ENCODE data around the gene CTIF. TPM values are rescaled to one million over a fixed set of nuclear protein-coding genes. Genes with fewer than 3 reads are reported as not detected.
A peak's percentile ranks its signal among the peaks of the same experiment; 100 is the strongest.
"Not testable (repeated sequence)": the region's sequence is repeated elsewhere in the genome, so short reads cannot be mapped to it uniquely, and the experiment has no call there.

CTIF gene
- total RNA-seq, 1 experiment from 2014 or later = 19.7 TPM

DNA sequence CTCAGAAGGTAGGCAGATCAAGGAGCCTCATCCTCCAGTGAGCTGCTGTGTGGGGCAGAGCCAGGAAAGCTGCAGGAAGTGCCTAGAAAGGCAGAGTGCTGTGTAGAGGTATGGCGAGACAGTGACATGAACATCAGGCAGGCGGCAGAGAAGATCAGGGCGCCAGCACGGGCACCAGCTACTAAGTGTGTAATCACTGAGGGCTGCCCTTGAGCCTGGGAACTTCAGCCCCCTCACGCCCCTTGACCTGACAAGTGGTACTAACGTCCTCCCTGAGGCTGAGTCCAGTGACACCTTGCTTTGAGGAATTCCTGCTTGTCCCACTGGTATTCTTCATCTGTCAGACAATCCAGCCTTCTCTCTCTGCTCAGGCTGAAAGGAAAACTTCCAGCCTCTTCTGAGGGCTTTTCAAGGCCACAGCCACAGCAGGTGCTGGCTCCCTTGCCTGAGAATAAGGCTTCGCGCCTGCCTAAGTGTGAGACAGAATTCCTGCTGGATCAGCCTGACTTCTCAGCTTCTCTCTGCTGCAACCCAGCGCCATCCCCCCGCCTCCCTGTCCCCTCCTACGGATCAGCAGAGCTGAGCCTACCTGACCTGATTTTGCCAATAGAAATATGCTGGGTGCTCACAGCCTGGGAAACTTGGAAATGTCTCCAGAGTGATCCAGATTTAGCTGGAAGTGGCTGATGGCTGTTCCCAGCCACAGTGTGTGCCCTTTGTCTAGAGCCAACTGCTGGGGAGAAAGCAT, 263.9 kb downstream of the CTIF start:
- no peak for DNase-seq (ENCODE audit: low read depth)

DNA sequence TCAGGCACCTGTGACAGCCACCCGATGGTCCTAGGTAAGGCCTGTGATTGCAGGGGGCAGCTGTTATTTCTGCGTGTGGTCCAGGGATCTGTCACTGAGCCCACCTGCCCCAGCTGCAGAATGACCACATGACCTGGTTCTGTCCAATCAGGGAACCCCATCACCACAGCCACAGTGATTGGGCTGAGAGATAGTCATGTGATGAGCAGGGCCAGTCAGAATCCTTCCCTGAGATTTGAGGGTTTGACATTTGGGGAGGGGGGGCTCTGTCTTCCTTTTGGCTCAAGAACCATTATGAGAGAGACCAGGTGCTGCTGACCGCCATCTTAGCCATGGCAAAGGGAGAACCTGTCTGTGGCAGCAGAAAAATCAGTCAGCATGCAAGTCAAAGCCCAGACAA, 264.7 kb downstream of the CTIF start:
- no peak for DNase-seq (ENCODE audit: low read depth)

DNA sequence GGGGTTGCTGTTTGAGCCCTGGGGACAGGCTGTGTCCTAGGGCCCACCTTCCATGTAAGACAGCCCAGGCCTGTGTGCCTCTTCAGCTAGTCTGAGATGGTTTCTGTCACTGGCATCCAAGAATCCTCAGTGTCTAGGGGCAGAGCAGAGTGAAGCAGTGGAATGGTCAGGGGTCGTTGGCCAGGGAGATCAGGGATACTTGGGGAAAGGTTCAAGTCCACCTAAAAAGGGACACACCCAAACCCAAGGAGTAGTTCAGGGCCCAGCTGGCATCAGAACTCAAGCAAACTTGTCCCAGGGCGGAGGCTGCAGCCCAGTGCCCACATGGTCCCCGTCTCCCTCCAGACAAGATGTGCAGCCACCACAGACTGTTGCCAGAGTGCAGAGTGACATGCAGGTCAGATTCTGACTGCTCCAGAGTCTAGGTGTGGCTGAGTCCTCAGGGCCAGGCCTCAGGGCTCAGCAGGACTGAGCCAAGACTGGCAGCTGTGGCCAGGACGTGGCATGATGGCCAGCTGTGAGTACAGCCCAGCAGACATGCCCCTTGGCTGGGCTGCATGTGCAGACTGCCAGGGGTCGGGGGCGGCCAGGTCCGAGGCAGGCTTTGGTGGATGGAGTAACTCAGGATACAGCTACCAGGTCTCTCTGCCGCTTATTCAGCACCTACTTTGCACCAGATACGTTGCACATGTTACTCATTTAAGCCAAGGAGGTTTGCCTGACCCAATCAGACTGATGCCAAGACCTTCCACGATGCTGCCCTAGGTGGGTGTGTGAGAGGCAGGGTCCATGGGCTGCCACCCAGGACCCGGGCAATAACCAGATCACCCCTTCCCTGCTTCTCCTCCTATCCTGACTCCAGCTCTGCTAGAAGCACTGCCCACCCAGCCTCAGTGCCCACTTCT, 265.4 kb downstream of the CTIF start:
- no peak for DNase-seq (ENCODE audit: low read depth)

DNA sequence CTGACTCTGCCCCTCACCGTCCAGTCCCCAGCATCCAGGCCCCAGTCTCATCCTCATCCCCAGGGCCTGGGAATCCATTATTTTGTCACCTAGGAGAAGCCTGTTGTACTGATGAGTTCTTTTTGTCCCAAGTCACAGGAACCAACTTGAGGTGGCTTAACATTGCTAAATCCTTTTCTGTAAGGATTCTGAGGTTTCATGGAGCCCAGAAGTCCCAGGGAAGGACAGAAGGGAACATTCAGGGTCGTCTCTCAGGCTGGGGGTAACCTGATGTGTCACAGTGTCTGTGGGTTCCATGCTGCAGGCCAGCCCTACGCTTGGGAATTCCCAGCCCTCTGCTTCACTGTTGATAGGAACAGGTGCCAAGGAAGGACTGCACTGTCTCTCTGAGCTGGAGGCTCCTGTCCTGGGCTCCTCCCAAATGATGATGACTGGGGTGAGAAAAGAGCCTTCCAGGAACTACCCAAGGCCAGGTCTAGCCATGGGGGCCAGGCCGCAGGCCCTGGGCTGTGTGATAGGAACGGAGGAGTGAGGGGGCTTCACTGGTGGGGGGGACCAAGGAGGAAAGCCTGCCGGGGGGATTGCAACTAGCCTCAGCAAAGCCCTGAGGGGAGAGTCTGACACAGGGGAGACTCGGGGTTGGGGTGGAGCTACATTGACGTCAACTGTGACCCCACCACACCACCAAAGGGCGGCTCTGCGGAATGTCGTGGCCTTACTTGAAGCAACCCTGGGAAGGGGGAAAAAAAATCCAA, 266.2 kb downstream of the CTIF start:
- DNase-seq (ENCODE audit: low read depth) = no peak

DNA sequence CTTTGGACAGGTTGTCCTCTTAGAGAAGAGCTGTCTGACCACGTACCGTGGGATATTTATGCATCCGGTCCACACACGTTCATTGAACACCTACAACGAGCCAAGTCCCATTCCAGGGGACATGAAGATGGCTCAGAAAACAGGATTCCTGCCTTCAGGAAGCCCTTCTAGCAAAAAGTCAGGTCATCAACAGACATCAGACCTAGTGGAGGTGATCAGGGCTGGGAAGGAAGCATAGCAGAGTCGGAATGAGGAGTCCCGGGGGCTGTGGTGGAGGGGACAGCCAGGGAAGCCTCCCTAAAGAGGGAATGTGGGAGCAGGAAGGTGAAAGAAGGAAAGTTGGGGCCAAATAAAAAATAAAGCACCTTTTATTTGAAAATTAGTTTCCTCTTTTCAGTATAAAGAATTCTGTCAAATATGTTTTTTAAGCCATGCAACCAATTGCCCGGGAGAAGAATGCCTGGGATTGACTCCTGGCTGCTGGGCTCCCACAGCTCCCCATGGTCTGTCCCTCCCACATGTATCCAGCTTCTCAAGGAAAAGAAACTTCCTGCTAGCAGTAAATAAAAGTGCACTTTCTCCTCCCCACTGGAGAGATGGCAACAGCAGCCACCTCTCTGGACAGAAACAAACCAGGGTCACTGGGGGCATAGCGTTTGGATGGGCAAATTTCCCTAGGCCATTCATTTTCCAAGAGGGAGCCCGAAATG, 267.1 kb downstream of the CTIF start:
- no peak for DNase-seq (ENCODE audit: low read depth)

DNA sequence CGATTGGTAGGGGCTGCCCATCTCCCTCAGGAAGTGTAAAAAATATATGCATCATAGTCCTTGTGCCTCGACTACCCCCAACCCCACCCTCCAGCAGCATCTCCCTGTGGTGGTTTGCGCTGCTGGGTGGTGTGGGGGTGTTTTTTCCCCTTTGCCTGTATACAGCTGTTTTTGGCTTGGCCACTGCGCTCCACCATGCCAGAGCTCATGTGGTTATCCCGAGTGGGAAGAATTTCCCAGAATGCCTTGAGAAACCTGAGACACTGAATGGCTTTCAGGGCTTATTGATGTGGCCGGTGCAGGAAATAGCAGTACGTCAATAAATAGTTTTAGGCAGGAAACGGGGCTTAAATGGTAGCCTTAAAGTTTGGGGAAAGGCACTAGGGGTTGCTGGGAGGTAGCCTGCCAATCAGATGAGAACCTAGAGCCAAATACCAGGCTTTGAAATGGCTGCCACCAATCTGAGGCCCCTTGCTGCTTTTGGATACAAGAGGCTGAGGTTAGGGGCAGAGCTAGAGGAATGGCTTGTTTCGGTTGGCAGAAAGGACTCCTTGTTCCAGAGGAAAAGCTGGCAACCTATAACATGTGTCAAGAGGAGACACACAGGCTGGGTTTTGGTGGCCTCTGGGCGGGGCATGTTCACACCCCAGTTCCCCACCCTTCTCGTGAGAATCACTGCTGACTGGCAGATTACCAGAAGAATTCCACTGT, 267.9 kb downstream of the CTIF start:
- DNase-seq (ENCODE audit: low read depth) = no peak

DNA sequence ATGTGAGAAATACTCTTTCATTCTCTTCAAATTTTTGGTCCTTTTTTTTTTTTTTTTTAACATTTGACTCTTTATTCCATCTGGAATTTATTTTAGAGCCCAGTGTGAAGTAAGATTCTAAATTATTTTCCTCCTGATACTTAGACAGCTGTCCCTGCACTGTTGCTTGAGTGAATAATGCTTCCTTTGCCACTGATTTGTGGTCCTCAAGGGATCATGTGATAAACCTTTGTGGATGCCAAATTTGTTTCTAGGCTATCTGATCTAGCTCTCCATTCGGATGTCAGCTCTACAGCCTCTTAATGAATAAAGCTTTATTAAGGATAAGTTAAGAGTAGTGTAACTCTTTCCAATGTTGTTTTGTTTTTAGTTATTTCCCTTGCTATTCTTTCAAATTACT, 269.6 kb downstream of the CTIF start:
- DNase-seq (ENCODE audit: low read depth) = no peak

DNA sequence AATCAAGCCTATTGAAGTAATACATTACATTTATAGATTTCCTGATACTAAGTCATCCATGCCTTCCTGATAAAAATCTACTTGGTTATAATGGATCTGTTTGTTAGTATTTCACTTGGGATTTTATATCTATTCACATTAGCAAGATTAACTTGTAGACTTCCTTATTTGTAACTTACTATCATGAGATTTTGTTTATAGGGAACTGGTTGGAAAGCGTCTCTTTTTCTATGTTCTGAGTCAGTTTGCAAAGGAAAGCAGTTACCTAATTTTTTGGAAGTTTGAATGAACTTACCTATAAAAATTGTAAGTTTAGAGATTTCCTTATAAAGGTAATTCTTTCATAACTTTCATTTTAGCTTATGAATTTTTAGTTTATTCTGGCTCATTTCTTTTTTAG, 270.5 kb downstream of the CTIF start:
- DNase-seq (ENCODE audit: low read depth) = no peak

DNA sequence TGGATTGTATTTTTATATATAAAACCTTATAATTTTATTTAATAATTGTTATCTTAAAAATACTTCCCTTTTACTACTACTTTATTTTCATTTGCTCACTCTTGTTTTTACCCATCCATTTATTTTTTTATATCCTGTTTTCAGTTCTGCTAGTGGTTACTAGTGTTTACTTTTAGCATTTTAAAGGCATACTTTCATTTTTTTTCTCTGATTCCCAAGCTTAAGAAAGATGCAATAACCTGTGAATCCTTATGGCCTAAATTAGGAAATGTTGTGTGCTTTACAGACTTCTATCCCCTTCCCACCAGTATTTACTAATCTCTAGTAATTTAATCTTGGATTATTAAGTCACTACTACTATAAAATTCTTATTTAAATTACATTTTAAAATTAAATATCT, 272.0 kb downstream of the CTIF start:
- no peak for DNase-seq (ENCODE audit: low read depth)

DNA sequence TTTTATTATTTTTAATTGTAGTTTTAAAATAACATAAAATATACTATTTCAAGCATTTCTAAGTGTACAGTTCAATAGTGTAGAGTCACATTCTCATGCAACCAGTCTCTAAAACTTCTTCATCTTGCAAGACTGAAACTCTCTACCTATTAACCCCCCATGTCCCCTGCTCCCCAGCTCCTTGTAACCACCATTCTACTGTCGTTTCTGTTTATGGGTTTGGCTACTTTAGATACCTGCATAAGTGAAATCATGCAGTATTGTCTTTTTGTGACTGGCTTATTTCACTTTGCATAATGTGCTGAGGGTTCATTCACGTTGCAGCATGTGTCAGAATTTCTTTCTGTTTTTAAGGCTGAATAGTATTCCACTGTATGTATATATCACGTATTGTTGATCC, 272.6 kb downstream of the CTIF start:
- no peak for DNase-seq (ENCODE audit: low read depth)

DNA sequence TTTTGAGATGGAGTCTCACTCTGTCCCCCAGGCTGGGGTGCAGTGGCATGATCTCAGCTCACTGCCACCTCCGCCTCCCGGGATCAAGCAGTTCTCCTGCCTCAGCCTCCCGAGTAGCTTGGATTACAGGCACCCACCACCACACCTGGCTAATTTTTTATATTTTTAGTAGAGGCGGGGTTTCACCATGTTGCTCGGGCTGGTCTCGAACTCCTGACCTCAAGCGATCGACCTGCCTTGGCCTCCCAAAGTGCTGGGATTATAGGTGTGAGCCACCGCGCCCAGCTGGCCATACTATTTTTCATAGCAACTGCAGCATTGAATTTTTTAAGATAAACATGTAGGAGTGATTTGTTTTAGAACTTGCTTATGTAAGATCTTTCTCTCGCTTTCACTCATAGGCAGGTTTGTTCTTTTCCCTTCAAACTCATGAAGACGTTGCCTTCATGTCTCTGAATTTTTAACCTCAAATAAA, 273.2 kb downstream of the CTIF start:
- DNase-seq (ENCODE audit: low read depth) = not testable (repeated sequence)

DNA sequence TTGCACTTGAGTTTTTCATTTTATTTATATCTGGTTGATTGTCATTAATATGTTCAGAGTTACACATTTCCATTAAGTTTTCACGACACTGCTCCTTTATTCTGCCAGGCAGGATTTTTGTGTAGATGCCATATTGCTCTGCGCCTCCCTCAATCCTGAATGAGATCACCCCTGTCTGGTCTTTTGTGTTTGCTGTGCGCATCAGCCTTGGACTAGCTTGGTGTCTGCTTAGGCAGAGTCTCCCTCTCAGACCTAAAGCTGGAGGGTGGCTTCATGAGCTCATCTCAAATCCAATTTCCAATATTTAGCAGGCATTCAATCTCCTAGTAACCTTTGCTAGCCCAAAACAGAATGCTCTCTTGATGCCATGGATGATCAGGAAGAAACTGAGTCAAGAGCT, 274.5 kb downstream of the CTIF start:
- no peak for DNase-seq (ENCODE audit: low read depth)

DNA sequence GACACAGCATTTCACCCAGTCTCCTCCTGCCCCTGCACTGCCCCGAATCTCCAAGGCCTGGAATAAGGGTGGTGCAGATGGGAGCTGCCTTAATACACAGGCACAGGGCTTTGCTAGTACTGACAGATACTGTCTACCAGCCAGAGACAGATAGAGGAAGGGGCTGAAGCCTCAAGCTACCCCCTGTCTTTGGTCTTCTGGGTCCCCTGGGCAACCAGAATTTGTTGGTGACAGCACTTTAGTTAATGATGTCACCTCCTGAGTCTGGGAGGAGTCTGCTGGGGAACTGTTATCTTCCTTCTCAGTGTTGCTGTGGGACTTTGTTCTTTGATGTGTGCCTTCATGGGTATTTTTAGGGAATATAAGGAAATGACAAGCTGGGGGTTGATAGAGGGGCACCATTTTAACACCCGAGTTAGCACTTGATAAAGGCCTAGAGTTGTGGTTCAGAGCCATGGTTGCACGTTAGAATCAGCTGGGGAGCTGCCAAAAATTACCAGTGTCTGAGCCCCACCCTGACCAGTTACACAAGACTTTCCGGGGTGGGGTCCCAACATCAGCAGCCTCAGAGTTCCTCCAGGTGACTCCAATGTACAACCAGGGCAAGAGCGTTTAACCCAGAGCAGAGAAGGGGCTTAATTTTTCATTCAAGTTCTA, 275.1 kb downstream of the CTIF start:
- no peak for DNase-seq (ENCODE audit: low read depth)

DNA sequence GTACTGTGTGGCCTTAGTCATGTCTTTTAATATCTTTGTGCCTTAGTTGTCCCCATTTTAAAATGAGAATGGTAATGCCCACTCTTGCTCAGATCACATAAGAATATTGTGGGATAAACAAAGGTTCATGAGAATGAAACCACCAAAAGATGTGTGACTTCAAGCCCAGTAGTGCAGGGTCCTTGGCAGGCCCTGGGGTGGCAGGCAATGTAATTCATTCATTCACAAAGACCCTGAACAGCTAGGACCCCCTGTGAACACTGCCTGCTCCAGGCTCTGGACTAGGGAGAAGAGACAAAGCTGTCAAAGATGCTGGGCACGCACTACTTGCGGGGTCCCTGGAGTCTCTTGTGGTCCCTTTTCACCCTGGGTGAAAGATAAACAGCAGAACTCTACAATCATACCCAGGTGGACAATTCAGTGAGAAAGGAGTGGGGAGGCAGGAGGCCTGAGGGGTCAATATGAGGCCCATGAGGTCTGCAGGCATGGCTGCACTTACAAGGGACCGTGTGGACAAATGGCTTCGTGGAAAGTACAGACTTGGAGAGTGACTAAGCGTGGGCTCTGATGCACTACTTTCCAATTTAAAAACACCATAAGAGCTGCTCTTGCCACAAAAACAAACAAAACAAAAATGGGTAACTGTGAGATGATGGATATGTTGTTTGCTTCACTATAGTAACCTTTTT, 275.8 kb downstream of the CTIF start:
- DNase-seq (ENCODE audit: low read depth) = peak; percentile 42

DNA sequence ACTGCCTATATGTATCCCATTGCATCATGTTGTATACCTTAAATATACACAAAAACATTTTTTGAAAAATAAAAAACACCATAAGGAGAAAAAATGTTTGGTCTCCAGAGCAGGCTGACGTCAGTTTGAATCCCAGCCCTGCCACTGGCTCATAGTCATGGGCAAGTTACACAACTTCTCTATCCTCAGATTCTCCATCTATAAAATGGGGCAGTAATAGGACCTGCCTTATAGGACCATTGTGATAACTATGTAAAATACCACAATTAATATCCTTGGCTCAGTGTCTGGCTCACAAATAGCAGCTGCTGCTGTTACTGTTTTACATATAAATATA, 276.3 kb downstream of the CTIF start:
- no peak for DNase-seq (ENCODE audit: low read depth)

DNA sequence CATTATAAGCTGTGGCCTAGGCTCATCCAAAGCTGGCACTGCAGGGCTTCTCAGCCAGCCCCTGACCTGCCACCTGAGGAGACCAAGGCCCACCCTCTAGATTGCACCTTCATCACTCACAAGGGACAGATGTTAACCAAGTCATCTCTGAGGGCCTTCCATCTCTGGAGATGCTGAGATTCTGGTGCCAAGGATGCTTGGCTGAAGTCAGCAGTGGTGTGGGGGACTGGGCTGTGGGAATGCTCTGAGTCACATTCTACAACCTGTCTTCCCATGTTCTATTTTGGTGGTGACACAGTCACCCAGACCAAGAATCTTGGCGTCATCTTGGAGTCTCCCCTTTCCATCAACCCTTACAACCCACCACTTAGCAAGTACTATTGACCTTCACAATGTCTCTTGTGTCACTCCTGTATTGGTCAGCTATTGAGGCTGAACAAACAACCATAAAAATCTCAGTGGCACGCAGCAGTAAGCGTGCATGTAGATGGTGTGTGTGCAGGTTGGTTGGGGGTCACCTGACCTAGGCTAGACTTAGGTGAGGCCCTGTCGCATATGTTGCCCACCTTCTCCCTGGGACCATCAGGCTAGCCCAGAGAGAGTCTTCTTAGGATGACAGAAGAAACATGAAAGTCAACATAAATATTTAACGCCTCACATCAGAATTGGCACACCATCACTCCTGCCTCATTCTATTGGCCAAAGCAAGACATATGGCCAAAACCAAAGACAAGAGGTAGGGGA, 276.9 kb downstream of the CTIF start:
- DNase-seq (ENCODE audit: low read depth) = peak; percentile 66

DNA sequence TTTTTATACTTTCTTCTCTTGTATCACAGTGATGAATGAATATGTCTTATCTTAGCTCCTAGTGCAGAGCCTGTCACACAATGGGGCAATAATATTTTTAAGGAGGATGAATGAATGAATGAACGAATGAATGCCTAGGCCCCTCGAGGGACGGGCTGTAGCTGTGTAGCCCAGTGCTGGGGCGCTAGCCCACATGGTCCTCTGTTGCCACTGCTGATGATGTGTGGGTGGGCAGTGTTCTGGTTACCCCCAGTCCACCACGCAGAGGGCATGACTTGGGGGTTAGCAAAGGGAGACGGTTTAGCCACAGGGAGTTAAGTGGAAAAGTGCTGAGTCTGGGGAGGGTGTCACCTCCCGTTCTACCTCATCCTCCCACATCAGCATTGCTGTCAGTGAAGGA, 277.7 kb downstream of the CTIF start:
- no peak for DNase-seq (ENCODE audit: low read depth)

DNA sequence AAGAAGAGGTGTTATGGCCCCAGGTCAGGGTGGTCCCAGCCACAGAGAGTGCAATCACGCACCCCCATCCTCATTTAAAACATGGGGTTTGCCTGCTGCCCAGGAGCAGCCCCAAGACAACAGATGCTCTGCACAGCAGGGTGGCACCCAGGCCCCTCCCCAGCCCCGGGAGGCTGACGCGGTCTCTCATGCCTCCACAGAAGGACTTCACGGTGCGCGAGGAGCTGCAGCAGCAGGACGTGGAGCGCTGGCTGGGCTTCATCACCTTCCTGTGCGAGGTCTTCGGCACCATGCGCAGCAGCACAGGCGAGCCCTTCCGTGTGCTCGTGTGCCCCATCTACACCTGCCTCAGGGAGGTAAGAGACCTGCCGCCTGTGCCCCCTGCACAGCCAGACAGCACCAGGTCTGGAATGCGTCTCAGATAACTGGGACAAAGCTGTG, 278.2 kb downstream of the CTIF start:
- no peak for DNase-seq (ENCODE audit: low read depth)

All from M059J (cell line).